ENCODE data around the gene C15orf62. TPM values are rescaled to one million over a fixed set of nuclear protein-coding genes. Genes with fewer than 3 reads are reported as not detected.

The C15orf62 gene
- total RNA-seq, 1 donor from 2014 or later: 0.30 TPM

- Histone ChIP-seq H3K27me3 (ENCODE audit: low read depth) (no peaks in the 10 kb centered on the region), H3K9me3 (replicated peaks) (no peaks in the 10 kb centered on the region), H3K36me3 (peaks cover 43% of the 10 kb centered on the region), H3K4me1 (peaks cover 26% of the 10 kb centered on the region), H3K4me3 (no peak overlapping the region), H3K27ac (replicated peaks) (no peak overlapping the region)
- DNase-seq: no peak
- intact Hi-C loops (cut with micrococcal nuclease): no loop called here
- TF ChIP-seq CTCF (IDR thresholded peaks at IDR 0.05; ENCODE audit: borderline replicate concordance): no peak
Measured at GRCh38 chr15:40750885-40751284, 18.9 kb upstream of the C15orf62 start.

DNA sequence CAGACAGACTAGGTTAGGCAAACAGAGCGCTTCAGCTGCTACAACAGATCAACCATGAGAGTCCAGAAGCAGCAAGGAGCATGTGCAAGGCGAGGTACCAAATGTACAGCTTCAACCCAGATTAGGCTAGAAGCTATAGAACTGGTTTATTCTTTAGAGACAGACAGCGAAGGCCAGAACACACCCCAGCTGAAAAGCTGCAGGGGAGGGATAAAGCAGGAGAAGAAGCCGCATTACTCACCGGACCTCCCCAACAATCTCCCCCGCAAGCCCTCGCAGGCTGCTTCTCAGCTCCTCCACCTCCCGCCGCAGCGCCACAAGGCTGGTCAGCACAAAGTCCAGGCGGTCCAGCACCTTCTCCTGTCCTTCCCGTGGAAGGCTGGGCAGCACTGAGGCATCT, 18.0 kb upstream of the C15orf62 start:
- Histone ChIP-seq H3K27ac (replicated peaks) (no peak overlapping the region), H3K4me1 (peaks cover 26% of the 10 kb centered on the region), H3K9me3 (replicated peaks) (no peaks in the 10 kb centered on the region), H3K27me3 (ENCODE audit: low read depth) (no peaks in the 10 kb centered on the region), H3K4me3 (no peak overlapping the region), H3K36me3 (peaks cover 41% of the 10 kb centered on the region)
- no peak for DNase-seq
- TF ChIP-seq CTCF (IDR thresholded peaks at IDR 0.05; ENCODE audit: borderline replicate concordance): no peak
- intact Hi-C loops (cut with micrococcal nuclease): no loop called here

- intact Hi-C loops (cut with micrococcal nuclease): no loop called here
- DNase-seq: no peak
- Histone ChIP-seq H3K4me3 (peak overlapping the region; percentile 92), H3K27me3 (ENCODE audit: low read depth) (no peaks in the 10 kb centered on the region), H3K36me3 (peaks cover 28% of the 10 kb centered on the region), H3K4me1 (peaks cover 26% of the 10 kb centered on the region), H3K27ac (replicated peaks) (peak overlapping the region; percentile 81), H3K9me3 (replicated peaks) (no peaks in the 10 kb centered on the region)
- no peak for TF ChIP-seq CTCF (IDR thresholded peaks at IDR 0.05; ENCODE audit: borderline replicate concordance)
Measured at GRCh38 chr15:40754574-40754882, 15.3 kb upstream of the C15orf62 start.

GRCh38 chr15:40754883-40755811, 14.6 kb upstream of the C15orf62 start, which contains the start of gene RMDN3:
Gene RMDN3 (minus strand): TSS chr15:40755254. CDS start chr15:40754783, 471 bp downstream.
- peak; percentile 93 for DNase-seq
- TF ChIP-seq CTCF (IDR thresholded peaks at IDR 0.05; ENCODE audit: borderline replicate concordance): no peak
- H3K27me3 ChIP-seq (ENCODE audit: low read depth): no peaks in the 10 kb centered on the region
- intact Hi-C loops (cut with micrococcal nuclease): no loop called here
- H3K4me3 ChIP-seq: peak within 1 kb of the TSS; percentile 92
- H3K36me3 ChIP-seq: peaks cover 22% of the 10 kb centered on the region
- H3K9me3 ChIP-seq (replicated peaks): no peaks in the 10 kb centered on the region
- H3K27ac ChIP-seq (replicated peaks): peak within 1 kb of the TSS; percentile 81
- H3K4me1 ChIP-seq: peaks cover 26% of the 10 kb centered on the region

DNA sequence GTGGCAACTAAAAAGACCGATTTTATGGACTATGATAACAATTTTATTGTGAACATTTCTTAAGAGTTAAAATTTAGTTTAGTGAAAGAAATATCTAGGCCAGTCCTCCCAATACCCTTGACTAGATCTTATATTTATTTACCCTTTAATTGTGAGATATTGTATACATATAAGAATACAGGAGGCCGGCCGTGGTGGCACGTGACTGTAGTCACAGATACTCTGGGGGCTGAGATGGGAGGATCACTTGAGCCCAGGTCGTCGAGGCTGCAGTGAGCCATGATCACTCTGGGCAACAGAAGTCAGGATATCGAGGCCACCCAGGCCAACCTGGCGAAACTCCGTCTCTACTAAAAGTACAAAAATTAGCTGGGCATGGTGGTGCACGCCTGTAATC, 14.0 kb upstream of the C15orf62 start:
- Histone ChIP-seq H3K27me3 (ENCODE audit: low read depth) (no peaks in the 10 kb centered on the region), H3K27ac (replicated peaks) (peak overlapping the region; percentile 81), H3K36me3 (peaks cover 15% of the 10 kb centered on the region), H3K9me3 (replicated peaks) (no peaks in the 10 kb centered on the region), H3K4me1 (peaks cover 26% of the 10 kb centered on the region), H3K4me3 (peak overlapping the region; percentile 92)
- TF ChIP-seq CTCF (IDR thresholded peaks at IDR 0.05; ENCODE audit: borderline replicate concordance): no peak
- intact Hi-C loops (cut with micrococcal nuclease): no loop called here
- DNase-seq: no peak
